H1 (cell line): ENCODE data around the gene TMSB10. TPM values are rescaled to one million over a fixed set of nuclear protein-coding genes. Genes with fewer than 3 reads are reported as not detected.

ENCODE experiments used
- CTCF ChIA-PET: fragments of 300-600 bp; sonication (Branson Sonifier 250); formaldehyde crosslinking; loops from one replicate; lab custom pipeline; 2021; ENCODE audit not compliant: partially characterized antibody; lab: Charles Lee
- POLR2A ChIA-PET: fragments of 300-600 bp; sonication (Branson Sonifier 250); formaldehyde crosslinking; loops from one replicate; lab custom pipeline; 2021; ENCODE audit warnings: inconsistent platforms; ENCODE audit not compliant: partially characterized antibody; lab: Charles Lee
- DNase-seq, 2 experiments: peaks; one replicate each; pipeline versions ENCODE4 v3.0.0 to v3.0.0-alpha.2; 2010 to 2022; ENCODE audit warnings: low spot score in 2 of 2, low read depth in 1 of 2, mixed read lengths in 1 of 2
- FAIRE-seq: peaks from 2 replicates; lab custom pipeline; 2011; peaks lifted over from hg19 to GRCh38; lab: Jason Lieb, UNC
- H2AFZ ChIP-seq: 2 replicates; pipeline ENCODE4 v1.8.1; 2012; ENCODE audit warnings: low read length, inconsistent platforms
- H2AK5ac ChIP-seq: 2 replicates; pipeline ENCODE4 v1.6.1; 2013; ENCODE audit warnings: low read depth, low read length
- H2BK120ac ChIP-seq: replicated peaks from 2 replicates; pipeline ENCODE3; 2013; ENCODE audit warnings: low read depth, low read length, inconsistent platforms
- H2BK12ac ChIP-seq: 2 replicates; pipeline ENCODE4 v1.6.1; 2013; ENCODE audit warnings: low read depth, low read length
- H2BK15ac ChIP-seq: 2 replicates; pipeline ENCODE4 v1.6.1; 2013; ENCODE audit warnings: low read length
- H2BK20ac ChIP-seq: 2 replicates; pipeline ENCODE4 v1.6.1; 2013; ENCODE audit warnings: low read length
- H2BK5ac ChIP-seq: 2 replicates; pipeline ENCODE4 v1.6.1; 2013; ENCODE audit warnings: low read depth, low read length
- H3K14ac ChIP-seq: 2 replicates; pipeline ENCODE4 v1.6.1; 2013; ENCODE audit warnings: inconsistent platforms; ENCODE audit not compliant: insufficient read length
- H3K18ac ChIP-seq: 2 replicates; pipeline ENCODE4 v1.6.1; 2013; ENCODE audit warnings: low read length; ENCODE audit errors: extremely low read depth
- H3K23ac ChIP-seq: 2 replicates; pipeline ENCODE4 v1.6.1; 2013; ENCODE audit warnings: inconsistent platforms; ENCODE audit not compliant: insufficient read length
- H3K23me2 ChIP-seq: 2 replicates; pipeline ENCODE4 v1.6.1; 2013; ENCODE audit warnings: low read depth, low read length
- H3K27ac ChIP-seq: 2 replicates; pipeline ENCODE4 v1.6.1; 2011; ENCODE audit warnings: low read depth, low read length, inconsistent platforms
- H3K27me3 ChIP-seq, 4 experiments: replicated peaks in 1 of 4; 1 replicate in 1 of 4; 2 replicates in 3 of 4; pipeline versions ENCODE4 v1.6.1 to v1.8.1; 2011 to 2013; ENCODE audit warnings: low read length in 3 of 4, mild to moderate bottlenecking in 3 of 4, inconsistent platforms in 2 of 4, mixed read lengths in 2 of 4, moderate library complexity in 1 of 4; ENCODE audit not compliant: control insufficient read depth in 3 of 4, insufficient read depth in 3 of 4; ENCODE audit errors: extremely low read depth in 1 of 4
- H3K36me3 ChIP-seq, 4 experiments: 2 replicates each; pipeline versions ENCODE4 v1.6.1 to v1.8.1; 2011 to 2013; ENCODE audit warnings: mild to moderate bottlenecking in 4 of 4, low read length in 3 of 4, moderate library complexity in 2 of 4, control low read depth in 1 of 4, inconsistent platforms in 1 of 4; ENCODE audit not compliant: insufficient read depth in 4 of 4, control insufficient read depth in 2 of 4
- H3K4ac ChIP-seq: replicated peaks from 2 replicates; pipeline ENCODE3; 2013; ENCODE audit warnings: low read length, low read depth, mixed read lengths, inconsistent platforms; ENCODE audit not compliant: insufficient read length
- H3K4me1 ChIP-seq, 4 experiments: replicated peaks in 1 of 4; 1 replicate in 1 of 4; 2 replicates in 3 of 4; pipeline versions ENCODE4 v1.6.1 to v1.8.1; 2011 to 2013; ENCODE audit warnings: low read length in 3 of 4, inconsistent platforms in 2 of 4, mixed read lengths in 1 of 4; ENCODE audit not compliant: insufficient read depth in 4 of 4, control insufficient read depth in 3 of 4
- H3K4me2 ChIP-seq, 2 experiments: 2 replicates each; pipeline versions ENCODE4 v1.6.1 to v1.8.1; 2011 to 2013; ENCODE audit warnings: low read depth in 2 of 2, low read length in 2 of 2, control low read depth in 1 of 2, inconsistent platforms in 1 of 2, mild to moderate bottlenecking in 1 of 2; ENCODE audit not compliant: insufficient read depth in 1 of 2
- H3K4me3 ChIP-seq, 4 experiments: fragments of 200-600, 300-600 bp in 1 of 4; sonication (generic), shearing (Covaris generic), sonication (Bioruptor Twin) in 1 of 4; 2 replicates each; pipeline versions ENCODE4 v1.5.1 to v1.8.1; 2011 to 2016; ENCODE audit warnings: low read length in 4 of 4, low read depth in 3 of 4, control low read depth in 2 of 4, inconsistent platforms in 2 of 4, mild to moderate bottlenecking in 2 of 4, mixed read lengths in 1 of 4, moderate library complexity in 1 of 4; ENCODE audit not compliant: insufficient read depth in 2 of 4; ENCODE audit errors: extremely low read depth in 1 of 4
- H3K56ac ChIP-seq: replicated peaks from 2 replicates; pipeline ENCODE3; 2013; ENCODE audit warnings: low read depth, mild to moderate bottlenecking, mixed read lengths, low read length, inconsistent platforms; ENCODE audit not compliant: insufficient read length
- H3K79me1 ChIP-seq: 2 replicates; pipeline ENCODE4 v1.6.1; 2013; ENCODE audit warnings: low read depth, low read length, control low read depth
- H3K79me2 ChIP-seq, 2 experiments: 2 replicates each; pipeline versions ENCODE4 v1.6.1 to v1.8.1; 2012 to 2013; ENCODE audit warnings: low read length in 2 of 2, mild to moderate bottlenecking in 2 of 2, inconsistent platforms in 1 of 2; ENCODE audit not compliant: insufficient read depth in 2 of 2, control insufficient read depth in 1 of 2
- H3K9ac ChIP-seq, 4 experiments: replicated peaks in 1 of 4; 1 replicate in 1 of 4; 2 replicates in 3 of 4; pipeline versions ENCODE4 v1.6.1 to v1.8.1; 2011 to 2013; ENCODE audit warnings: low read depth in 3 of 4, low read length in 3 of 4, control low read depth in 2 of 4, mild to moderate bottlenecking in 2 of 4, moderate library complexity in 2 of 4, inconsistent platforms in 1 of 4; ENCODE audit errors: extremely low read depth in 1 of 4
- H3K9me3 ChIP-seq, 2 experiments: 2 replicates each; pipeline versions ENCODE4 v1.6.1 to v1.8.1; 2012 to 2013; ENCODE audit warnings: mild to moderate bottlenecking in 2 of 2, moderate library complexity in 2 of 2, control low read depth in 1 of 2, inconsistent platforms in 1 of 2, low read depth in 1 of 2, low read length in 1 of 2, mixed read lengths in 1 of 2; ENCODE audit not compliant: insufficient read depth in 2 of 2
- H4K20me1 ChIP-seq, 2 experiments: replicated peaks in 1 of 2; 2 replicates each; pipeline versions ENCODE3 to v1.8.1; 2011 to 2013; ENCODE audit warnings: inconsistent platforms in 2 of 2, low read length in 2 of 2, mild to moderate bottlenecking in 1 of 2; ENCODE audit not compliant: insufficient read depth in 2 of 2, control insufficient read depth in 1 of 2
- H4K5ac ChIP-seq: 2 replicates; pipeline ENCODE4 v1.6.1; 2013; ENCODE audit warnings: low read length, low read depth, mixed read lengths, inconsistent platforms; ENCODE audit not compliant: insufficient read length
- H4K8ac ChIP-seq: 2 replicates; pipeline ENCODE4 v1.8.0; 2013; ENCODE audit warnings: mild to moderate bottlenecking, moderate library complexity, low read length, inconsistent platforms; ENCODE audit not compliant: insufficient read depth; ENCODE audit errors: extremely low read depth
- H4K91ac ChIP-seq: replicated peaks from 2 replicates; pipeline ENCODE3; 2013; ENCODE audit warnings: low read length, mixed read lengths, inconsistent platforms; ENCODE audit not compliant: insufficient read length
- EGR1 ChIP-seq: IDR thresholded peaks from 2 replicates; pipeline ENCODE4 v1.6.1; 2011; ENCODE audit warnings: low read depth, low read length, borderline replicate concordance
- EZH2 ChIP-seq: fragments of 200-600 bp; sonication (generic); IDR thresholded peaks from 2 replicates; pipeline ENCODE4 v1.7.1; 2012; ENCODE audit warnings: low read depth, mild to moderate bottlenecking, moderate library complexity, low read length, inconsistent platforms; ENCODE audit not compliant: severe bottlenecking
- PHF8 ChIP-seq: fragments of 200-600 bp; sonication (generic); conservative IDR thresholded peaks from 2 replicates; pipeline ENCODE4 v1.7.1; 2012; ENCODE audit warnings: low read depth, mild to moderate bottlenecking, inconsistent platforms, low read length, moderate library complexity
- SIN3A ChIP-seq, 2 experiments: IDR thresholded peaks in 1 of 2; conservative IDR thresholded peaks in 1 of 2; 2 replicates each; pipeline ENCODE4 v1.6.1; 2011 to 2012; ENCODE audit warnings: low read length in 2 of 2, improper control_type of control experiment in 1 of 2, low read depth in 1 of 2, mild to moderate bottlenecking in 1 of 2
- SIX5 ChIP-seq: IDR thresholded peaks from 2 replicates; pipeline ENCODE4 v1.6.1; 2011; ENCODE audit warnings: mild to moderate bottlenecking, low read depth, low read length
- WGBS, 2 experiments: shearing (Covaris generic) in 1 of 2; methylation state at CpG; one replicate each; pipeline versions ENCODE4 v1.1.6 to v1.1.7; 2013 to 2015; ENCODE audit warnings: low lambda C conversion rate in 2 of 2, mixed read lengths in 2 of 2, inconsistent platforms in 1 of 2, low coverage in 1 of 2, missing lambda C conversion rate in 1 of 2; ENCODE audit not compliant: insufficient replicate concordance in 2 of 2, insufficient coverage in 1 of 2, insufficient read length in 1 of 2; ENCODE audit errors: extremely low coverage in 1 of 2, missing lambda C conversion rate in 1 of 2; 5-methylcytosine and 5-hydroxymethylcytosine counted together
- polyA plus RNA-seq, 7 experiments: library from polyadenylated mRNA; depleted of rRNA in 3 of 7; stranded (reverse) in 5 of 7; unstranded in 2 of 7; fragments of >200 nt in 5 of 7; fragments of 200-250 nt in 2 of 7; gene quantifications; 1 replicate in 5 of 7; 2 replicates in 1 of 7; 4 replicates in 1 of 7; pipeline versions ENCODE4 v1.2.1 to v1.2.3, GENCODE V29; 2011 to 2013; ENCODE audit warnings: missing spikeins in 2 of 7, mixed read lengths in 2 of 7
- total RNA-seq: library from RNA; stranded (reverse); fragmentation: NEBNext Ultra II Directional; extraction: Animal tissue kit (Norgen Biotek cat#: 25700); gene quantifications from 2 replicates; pipeline ENCODE4 v1.2.1, GENCODE V29; 2021

TMSB10 gene
- total and polyA plus RNA-seq, 2 of the 8 experiments (the other 6 are each of a cell fraction or from before 2014, with no cell fraction given): 593 to 1,075 TPM

GRCh38 chr2:84880395-84880644 is 25.1 kb upstream of the TMSB10 start:
- Histone ChIP-seq H4K20me1 (peaks cover 0 to 5% of the 10 kb centered on the region in 2 experiments), H4K8ac (peak overlapping the region; percentile 90; the same call in 1 of the 2 replicates), H3K79me2 (no peaks in the 10 kb centered on the region), H3K23me2 (peaks cover 18% of the 10 kb centered on the region), H3K4ac (peak overlapping the region; percentile 41), H3K79me1 (no peaks in the 10 kb centered on the region; the same call in 1 of the 2 replicates), H4K91ac (no peak overlapping the region), H3K9ac (peak overlapping the region; percentile 36 to 76 (median 66); a peak in 6 of 7 replicates), H2BK20ac (no peak overlapping the region), H2BK12ac (peak overlapping the region; percentile 44; the same call in 1 of the 2 replicates), H3K36me3 (no peaks in the 10 kb centered on the region), H3K14ac (no peak overlapping the region), H3K9me3 (no peaks in the 10 kb centered on the region), H3K4me2 (peak overlapping the region; percentile 93 to 95), H3K27me3 (peaks cover 12 to 42% (median 39%) of the 10 kb centered on the region in 4 experiments), H3K4me1 (peaks cover 0 to 3% (median under 1%) of the 10 kb centered on the region in 4 experiments; a peak in 3 of 7 replicates), H3K23ac (no peak overlapping the region), H3K56ac (no peak overlapping the region), H3K18ac (peak overlapping the region; percentile 96; the same call in 1 of the 2 replicates), H2BK120ac (peak overlapping the region; percentile 10), H2BK15ac (no peak overlapping the region), H3K27ac (no peak overlapping the region), H2BK5ac (no peak overlapping the region), H3K4me3 (peak overlapping the region; percentile 57 to 86 (median 70)), H2AK5ac (no peak overlapping the region), H4K5ac (no peak overlapping the region), H2AFZ (peak overlapping the region; percentile 52; the same call in 1 of the 2 replicates)
- DNase-seq (no peak), FAIRE-seq (no peak)
- ChIA-PET CTCF (interaction anchor here (0.7 to 8.1 kb wide), 9 partner anchors 12 to 405 kb away, joined by 3 to 38 read pairs (median 3); no protein-coding TSS in a partner anchor), POLR2A (interaction anchor here (0.9 to 1.6 kb wide), 7 partner anchors 8 to 53 kb away, joined by 3 to 5 read pairs (median 3); no protein-coding TSS in a partner anchor)
- TF ChIP-seq EZH2 (peak; percentile 86), SIX5 (no peak), EGR1 (no peak), PHF8 (0 out of 2 replicates have a peak, but pooled peaks have one; percentile 21), SIN3A (conservative IDR thresholded peaks at IDR 0.05 in 1 of 2, IDR thresholded peaks at IDR 0.05 in 1 of 2; ENCODE audit: low read depth in 1 of 2, low read length in 2 of 2) (0 out of 4 replicates have a peak, but pooled peaks of 1 of the 2 experiments have one; percentile 18)
- 2% methylated on average over 7 of the region's 8 CpGs; no CpG with 5 or more reads in 1 of the 2 experiments for WGBS, 2 experiments
